ENCODE results near the gene NBAS. TPM values are rescaled to one million over a fixed set of nuclear protein-coding genes. Genes with fewer than 3 reads are reported as not detected.

NBAS gene
- total and polyA plus RNA-seq, 2 of the 13 experiments (the other 11 are each of a cell fraction or from before 2014, with no cell fraction given) = 33.6 to 58.7 TPM

DNA sequence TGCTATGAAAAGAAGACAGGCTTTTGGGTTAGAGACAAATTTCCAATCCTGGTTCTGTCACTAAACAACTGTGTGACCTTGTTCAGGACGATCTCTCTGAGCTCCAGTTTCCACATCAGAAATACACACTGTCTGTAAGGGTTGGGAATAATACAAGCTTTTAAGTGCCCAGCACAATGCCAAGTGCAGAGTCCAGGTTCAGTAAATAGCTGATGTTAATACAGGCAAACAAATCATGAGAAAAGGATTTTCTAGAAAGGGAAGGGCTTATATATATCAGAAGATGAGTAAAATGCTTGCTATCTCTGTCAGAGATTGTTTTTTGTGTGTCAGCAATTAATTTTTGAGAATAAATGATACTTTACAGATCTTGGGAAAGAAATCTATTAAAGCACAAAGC lies 388.3 kb downstream of the NBAS start (continued):
- TF ChIP-seq, protein P1, sequence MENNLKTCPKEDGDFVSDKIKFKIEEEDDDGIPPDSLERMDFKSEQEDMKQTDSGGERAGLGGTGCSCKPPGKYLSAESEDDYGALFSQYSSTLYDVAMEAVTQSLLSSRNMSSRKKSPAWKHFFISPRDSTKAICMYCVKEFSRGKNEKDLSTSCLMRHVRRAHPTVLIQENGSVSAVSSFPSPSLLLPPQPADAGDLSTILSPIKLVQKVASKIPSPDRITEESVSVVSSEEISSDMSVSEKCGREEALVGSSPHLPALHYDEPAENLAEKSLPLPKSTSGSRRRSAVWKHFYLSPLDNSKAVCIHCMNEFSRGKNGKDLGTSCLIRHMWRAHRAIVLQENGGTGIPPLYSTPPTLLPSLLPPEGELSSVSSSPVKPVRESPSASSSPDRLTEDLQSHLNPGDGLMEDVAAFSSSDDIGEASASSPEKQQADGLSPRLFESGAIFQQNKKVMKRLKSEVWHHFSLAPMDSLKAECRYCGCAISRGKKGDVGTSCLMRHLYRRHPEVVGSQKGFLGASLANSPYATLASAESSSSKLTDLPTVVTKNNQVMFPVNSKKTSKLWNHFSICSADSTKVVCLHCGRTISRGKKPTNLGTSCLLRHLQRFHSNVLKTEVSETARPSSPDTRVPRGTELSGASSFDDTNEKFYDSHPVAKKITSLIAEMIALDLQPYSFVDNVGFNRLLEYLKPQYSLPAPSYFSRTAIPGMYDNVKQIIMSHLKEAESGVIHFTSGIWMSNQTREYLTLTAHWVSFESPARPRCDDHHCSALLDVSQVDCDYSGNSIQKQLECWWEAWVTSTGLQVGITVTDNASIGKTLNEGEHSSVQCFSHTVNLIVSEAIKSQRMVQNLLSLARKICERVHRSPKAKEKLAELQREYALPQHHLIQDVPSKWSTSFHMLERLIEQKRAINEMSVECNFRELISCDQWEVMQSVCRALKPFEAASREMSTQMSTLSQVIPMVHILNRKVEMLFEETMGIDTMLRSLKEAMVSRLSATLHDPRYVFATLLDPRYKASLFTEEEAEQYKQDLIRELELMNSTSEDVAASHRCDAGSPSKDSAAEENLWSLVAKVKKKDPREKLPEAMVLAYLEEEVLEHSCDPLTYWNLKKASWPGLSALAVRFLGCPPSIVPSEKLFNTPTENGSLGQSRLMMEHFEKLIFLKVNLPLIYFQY (CRISPR knock-in tag; IDR thresholded peaks at IDR 0.05; ENCODE audit: borderline replicate concordance) = peak; percentile 46; the same call in 1 of the 2 replicates
- TF ChIP-seq THAP11 (CRISPR knock-in tag; IDR thresholded peaks at IDR 0.05) (no peak), SOX5 (CRISPR knock-in tag; IDR thresholded peaks at IDR 0.05; ENCODE audit: borderline replicate concordance) (peak; percentile 97), ZSCAN20 (CRISPR knock-in tag; IDR thresholded peaks at IDR 0.05; ENCODE audit: borderline replicate concordance) (0 out of 2 replicates have a peak, but pooled peaks have one; percentile 38), ZNF580 (CRISPR knock-in tag; IDR thresholded peaks at IDR 0.05; ENCODE audit: borderline replicate concordance, low read depth) (peak; percentile 43; the same call in 1 of the 2 replicates), ZNF12 (CRISPR knock-in tag; IDR thresholded peaks at IDR 0.05) (no peak; the same call in 1 of the 2 replicates), GATAD2A (CRISPR knock-in tag; IDR thresholded peaks at IDR 0.05) (peak; percentile 94), MED1 (CRISPR knock-in tag; IDR thresholded peaks at IDR 0.05) (peak; percentile 74), ERF (CRISPR knock-in tag; IDR thresholded peaks at IDR 0.05) (peak; percentile 61), HMGXB4 (CRISPR knock-in tag; IDR thresholded peaks at IDR 0.05; ENCODE audit: borderline replicate concordance in 1 of 2, low read depth in 1 of 2) (peak in 1 of 2 experiments; percentile 21; a peak in 1 of 4 replicates), ZNF629 (CRISPR knock-in tag; conservative IDR thresholded peaks at IDR 0.05) (no peak), ESRRA (CRISPR knock-in tag; IDR thresholded peaks at IDR 0.05; ENCODE audit: low read depth) (peak; percentile 87), POGZ (CRISPR knock-in tag; IDR thresholded peaks at IDR 0.05) (peak; percentile 69; the same call in 1 of the 2 replicates), ZSCAN31 (CRISPR knock-in tag; IDR thresholded peaks at IDR 0.05; ENCODE audit: low read depth) (no peak), ATF1 (CRISPR knock-in tag; IDR thresholded peaks at IDR 0.05) (peak; percentile 56; the same call in 1 of the 2 replicates), SSRP1 (CRISPR knock-in tag; IDR thresholded peaks at IDR 0.05) (no peak), HMG20B (CRISPR knock-in tag; conservative IDR thresholded peaks at IDR 0.05) (0 out of 2 replicates have a peak, but pooled peaks have one; percentile 60), TARDBP (CRISPR knock-in tag; IDR thresholded peaks at IDR 0.05) (peak; percentile 71; the same call in 1 of the 2 replicates), ZNF570 (CRISPR knock-in tag; IDR thresholded peaks at IDR 0.05; ENCODE audit: borderline replicate concordance) (no peak), KDM6A (CRISPR knock-in tag; IDR thresholded peaks at IDR 0.05; ENCODE audit: low read depth) (peak; percentile 77)
- TF ChIP-seq, protein P2, sequence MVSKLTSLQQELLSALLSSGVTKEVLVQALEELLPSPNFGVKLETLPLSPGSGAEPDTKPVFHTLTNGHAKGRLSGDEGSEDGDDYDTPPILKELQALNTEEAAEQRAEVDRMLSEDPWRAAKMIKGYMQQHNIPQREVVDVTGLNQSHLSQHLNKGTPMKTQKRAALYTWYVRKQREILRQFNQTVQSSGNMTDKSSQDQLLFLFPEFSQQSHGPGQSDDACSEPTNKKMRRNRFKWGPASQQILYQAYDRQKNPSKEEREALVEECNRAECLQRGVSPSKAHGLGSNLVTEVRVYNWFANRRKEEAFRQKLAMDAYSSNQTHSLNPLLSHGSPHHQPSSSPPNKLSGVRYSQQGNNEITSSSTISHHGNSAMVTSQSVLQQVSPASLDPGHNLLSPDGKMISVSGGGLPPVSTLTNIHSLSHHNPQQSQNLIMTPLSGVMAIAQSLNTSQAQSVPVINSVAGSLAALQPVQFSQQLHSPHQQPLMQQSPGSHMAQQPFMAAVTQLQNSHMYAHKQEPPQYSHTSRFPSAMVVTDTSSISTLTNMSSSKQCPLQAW (CRISPR knock-in tag; IDR thresholded peaks at IDR 0.05) = peak; percentile 51; the same call in 1 of the 2 replicates
- TF ChIP-seq, protein P3, sequence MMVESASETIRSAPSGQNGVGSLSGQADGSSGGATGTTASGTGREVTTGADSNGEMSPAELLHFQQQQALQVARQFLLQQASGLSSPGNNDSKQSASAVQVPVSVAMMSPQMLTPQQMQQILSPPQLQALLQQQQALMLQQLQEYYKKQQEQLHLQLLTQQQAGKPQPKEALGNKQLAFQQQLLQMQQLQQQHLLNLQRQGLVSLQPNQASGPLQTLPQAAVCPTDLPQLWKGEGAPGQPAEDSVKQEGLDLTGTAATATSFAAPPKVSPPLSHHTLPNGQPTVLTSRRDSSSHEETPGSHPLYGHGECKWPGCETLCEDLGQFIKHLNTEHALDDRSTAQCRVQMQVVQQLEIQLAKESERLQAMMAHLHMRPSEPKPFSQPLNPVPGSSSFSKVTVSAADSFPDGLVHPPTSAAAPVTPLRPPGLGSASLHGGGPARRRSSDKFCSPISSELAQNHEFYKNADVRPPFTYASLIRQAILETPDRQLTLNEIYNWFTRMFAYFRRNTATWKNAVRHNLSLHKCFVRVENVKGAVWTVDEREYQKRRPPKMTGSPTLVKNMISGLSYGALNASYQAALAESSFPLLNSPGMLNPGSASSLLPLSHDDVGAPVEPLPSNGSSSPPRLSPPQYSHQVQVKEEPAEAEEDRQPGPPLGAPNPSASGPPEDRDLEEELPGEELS (CRISPR knock-in tag; IDR thresholded peaks at IDR 0.05) = peak; percentile 90

Measured in HepG2 (cell line).